Nephron progenitor cell (in vitro differentiated cells): ENCODE measurements around the gene PDE8B.

Experiments used
- DNase-seq: peaks from one replicate; pipeline ENCODE4 v3.0.0; 2021
- H3K27ac Mint-ChIP-seq: 2 replicates; pipeline ENCODE4 v1.8.0; 2021; ENCODE audit warnings: mild to moderate bottlenecking, moderate library complexity, mixed read lengths
- H3K27me3 Mint-ChIP-seq: 2 replicates; pipeline ENCODE4 v1.8.0; 2021; ENCODE audit warnings: mild to moderate bottlenecking, low read depth, mixed read lengths; ENCODE audit not compliant: poor library complexity
- H3K36me3 Mint-ChIP-seq: 2 replicates; pipeline ENCODE4 v1.8.0; 2021; ENCODE audit warnings: low read depth, mixed read lengths
- H3K4me1 Mint-ChIP-seq: 2 replicates; pipeline ENCODE4 v1.8.0; 2021; ENCODE audit warnings: mixed read lengths
- H3K4me3 Mint-ChIP-seq: 2 replicates; pipeline ENCODE4 v1.8.0; 2021; ENCODE audit warnings: mild to moderate bottlenecking, moderate library complexity, mixed read lengths
- H3K9me3 Mint-ChIP-seq: 2 replicates; pipeline ENCODE4 v1.8.0; 2021; ENCODE audit warnings: mild to moderate bottlenecking, moderate library complexity, mixed read lengths
- CTCF ChIP-seq: fragments of 200-600 bp; sonication (generic); IDR thresholded peaks from 2 replicates; pipeline ENCODE4 v1.5.0; 2021; ENCODE audit warnings: antibody characterized with exemption

The PDE8B gene

GRCh38 chr5:77358255-77359205, 148.1 kb downstream of the PDE8B start:
- Mint-ChIP-seq H3K27ac (no peak overlapping the region), H3K27me3 (peaks cover 14% of the 10 kb centered on the region), H3K9me3 (no peaks in the 10 kb centered on the region), H3K36me3 (no peaks in the 10 kb centered on the region), H3K4me1 (no peaks in the 10 kb centered on the region), H3K4me3 (no peak overlapping the region)
- no peak for TF ChIP-seq CTCF
- no peak for DNase-seq

GRCh38 chr5:77359231-77359630, 148.8 kb downstream of the PDE8B start:
- Mint-ChIP-seq H3K36me3 (no peaks in the 10 kb centered on the region), H3K4me1 (no peaks in the 10 kb centered on the region), H3K27me3 (peaks cover 14% of the 10 kb centered on the region), H3K4me3 (no peak overlapping the region), H3K27ac (no peak overlapping the region), H3K9me3 (no peaks in the 10 kb centered on the region)
- no peak for TF ChIP-seq CTCF
- no peak for DNase-seq

DNA sequence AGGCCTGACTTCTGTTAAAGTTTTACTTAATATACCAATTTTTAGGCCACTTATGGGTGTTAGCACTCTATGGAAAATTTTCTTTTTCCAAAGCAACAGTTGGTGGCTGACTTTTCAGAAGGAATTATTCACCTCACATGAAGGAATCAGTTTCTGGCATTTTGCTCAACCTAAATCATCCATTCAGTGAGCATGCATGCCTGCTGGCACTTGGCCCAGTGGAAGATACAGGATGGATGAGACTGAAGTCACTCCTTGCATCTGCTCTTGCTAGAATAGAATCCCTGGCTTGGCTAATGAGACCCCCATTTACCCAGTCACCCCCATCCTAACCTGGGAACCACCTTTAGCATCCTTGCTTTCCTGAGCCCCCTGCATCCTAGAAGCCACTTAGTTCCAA, 149.9 kb downstream of the PDE8B start:
- Mint-ChIP-seq H3K27ac (no peak overlapping the region), H3K4me3 (no peak overlapping the region), H3K9me3 (no peaks in the 10 kb centered on the region), H3K27me3 (peaks cover 11% of the 10 kb centered on the region), H3K36me3 (no peaks in the 10 kb centered on the region), H3K4me1 (no peaks in the 10 kb centered on the region)
- TF ChIP-seq CTCF, result no peak
- no peak for DNase-seq

GRCh38 chr5:77360973-77361372, 150.5 kb downstream of the PDE8B start:
- Mint-ChIP-seq H3K4me1 (no peaks in the 10 kb centered on the region), H3K9me3 (no peaks in the 10 kb centered on the region), H3K27ac (no peak overlapping the region), H3K4me3 (no peak overlapping the region), H3K27me3 (peaks cover 11% of the 10 kb centered on the region), H3K36me3 (no peaks in the 10 kb centered on the region)
- no peak for TF ChIP-seq CTCF
- no peak for DNase-seq

DNA sequence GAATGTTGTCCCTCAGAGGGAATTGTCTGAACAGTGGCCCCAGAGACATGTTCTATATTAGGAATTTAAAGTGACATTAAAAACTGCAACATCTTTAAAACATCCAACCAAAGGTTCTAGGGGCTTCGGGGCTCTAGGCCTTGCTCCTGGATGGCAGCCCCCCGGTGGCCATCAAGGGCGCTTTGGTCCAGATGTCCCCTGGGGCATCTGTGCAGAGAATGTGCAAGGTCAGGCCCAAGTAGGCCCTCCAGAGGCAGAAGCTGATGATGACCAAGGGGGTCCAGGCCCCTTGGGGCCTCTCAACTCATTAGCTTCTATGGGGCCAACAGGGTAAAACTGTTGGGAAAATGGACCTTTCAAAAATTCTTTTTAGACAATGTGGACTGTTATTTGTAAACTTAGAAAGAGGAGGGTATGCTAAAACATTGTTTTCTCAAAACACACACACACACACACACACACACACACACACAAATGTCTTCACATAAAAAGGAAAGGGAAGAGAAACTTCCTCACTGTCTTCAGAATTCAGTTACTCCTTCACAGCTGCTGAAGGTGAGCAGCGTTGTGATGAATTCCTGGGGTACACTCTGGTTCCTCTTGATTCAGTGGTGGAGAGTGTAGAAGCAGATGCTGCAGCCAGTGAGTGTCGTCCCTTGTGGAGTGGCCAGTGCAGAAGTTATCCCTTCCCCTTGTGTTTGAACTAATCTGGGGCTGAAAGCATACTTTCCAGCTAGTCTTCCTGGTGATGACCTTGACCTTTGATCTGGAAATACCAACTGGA, 156.4 kb downstream of the PDE8B start:
- H3K4me3 Mint-ChIP-seq, result no peak overlapping the region
- H3K9me3 Mint-ChIP-seq, result no peaks in the 10 kb centered on the region
- H3K36me3 Mint-ChIP-seq, result no peaks in the 10 kb centered on the region
- H3K27me3 Mint-ChIP-seq, result no peaks in the 10 kb centered on the region
- H3K27ac Mint-ChIP-seq, result no peak overlapping the region
- no peak for DNase-seq
- no peaks in the 10 kb centered on the region for H3K4me1 Mint-ChIP-seq
- TF ChIP-seq CTCF, result peak; percentile 9
